PFSK-1 (cell line): ENCODE measurements around the gene PSMD3.

Experiments
- FOXP2 ChIP-seq: optimal IDR thresholded peaks from 2 replicates; pipeline ENCODE3; 2011; ENCODE audit warnings: borderline replicate concordance, control low read depth, inconsistent platforms; ENCODE audit not compliant: insufficient read depth; ENCODE audit errors: extremely low read length, extremely low read depth
- POLR2AphosphoS5 ChIP-seq: IDR thresholded peaks from 2 replicates; pipeline ENCODE4 v1.6.1; 2012; ENCODE audit warnings: low read depth, mild to moderate bottlenecking, control low read depth, low read length, moderate library complexity
- REST ChIP-seq, 2 experiments: IDR thresholded peaks; 2 replicates each; pipeline versions ENCODE4 v1.6.1 to v1.8.0; 2011 to 2012; ENCODE audit warnings: low read depth in 2 of 2, low read length in 2 of 2, control low read depth in 1 of 2, inconsistent platforms in 1 of 2, mild to moderate bottlenecking in 1 of 2, moderate library complexity in 1 of 2; ENCODE audit not compliant: insufficient read depth in 1 of 2
- SIN3A ChIP-seq: IDR thresholded peaks from 2 replicates; pipeline ENCODE4 v1.6.1; 2012; ENCODE audit warnings: mild to moderate bottlenecking, low read length, moderate library complexity, borderline replicate concordance; ENCODE audit not compliant: insufficient read depth
- TAF1 ChIP-seq: IDR thresholded peaks from 2 replicates; pipeline ENCODE4 v1.6.1; 2012; ENCODE audit warnings: low read length, control low read depth, borderline replicate concordance; ENCODE audit not compliant: insufficient read depth

- no peak for TF ChIP-seq REST (IDR thresholded peaks at IDR 0.05; ENCODE audit: insufficient read depth in 1 of 2, low read depth in 2 of 2, low read length in 2 of 2)
- no peak for TF ChIP-seq SIN3A
- TF ChIP-seq TAF1 = no peak
- TF ChIP-seq POLR2AphosphoS5 = no peak
- TF ChIP-seq FOXP2 = no peak
These were observed 39.5 kb downstream of the PSMD3 start for GRCh38 chr17:40020146-40020545.
